H9 (cell line): ENCODE results near the gene DLG1. TPM values are rescaled to one million over a fixed set of nuclear protein-coding genes. Genes with fewer than 3 reads are reported as not detected.

Source experiments
- DNase-seq: peaks from one replicate; pipeline ENCODE4 v3.0.0-alpha.2; 2017
- H2AFZ ChIP-seq: one replicate; pipeline ENCODE4 v1.6.1; 2013; ENCODE audit warnings: mild to moderate bottlenecking, low read length, control low read depth, moderate library complexity
- H2AK5ac ChIP-seq: 2 replicates; pipeline ENCODE4 v1.6.1; 2013; ENCODE audit warnings: low read length, control low read depth, mixed read lengths; ENCODE audit not compliant: insufficient read length
- H2BK120ac ChIP-seq: one replicate; pipeline ENCODE4 v1.6.1; 2013; ENCODE audit warnings: low read depth, mild to moderate bottlenecking, low read length, control low read depth, inconsistent platforms; ENCODE audit not compliant: poor library complexity, severe bottlenecking
- H2BK12ac ChIP-seq: 2 replicates; pipeline ENCODE4 v1.6.1; 2013; ENCODE audit warnings: low read length, control low read depth, mixed read lengths, low read depth; ENCODE audit not compliant: insufficient read length
- H2BK15ac ChIP-seq: 2 replicates; pipeline ENCODE4 v1.6.1; 2013; ENCODE audit warnings: low read depth, low read length, control low read depth
- H2BK20ac ChIP-seq: one replicate; pipeline ENCODE4 v1.6.1; 2013; ENCODE audit warnings: low read depth, mild to moderate bottlenecking, low read length, control low read depth, inconsistent platforms; ENCODE audit not compliant: poor library complexity, severe bottlenecking
- H2BK5ac ChIP-seq: 2 replicates; pipeline ENCODE4 v1.6.1; 2013; ENCODE audit warnings: low read length, control low read depth, mixed read lengths; ENCODE audit not compliant: insufficient read length
- H3K14ac ChIP-seq: 2 replicates; pipeline ENCODE4 v1.6.1; 2013; ENCODE audit warnings: low read length, control low read depth; ENCODE audit not compliant: insufficient read depth
- H3K18ac ChIP-seq: 2 replicates; pipeline ENCODE4 v1.6.1; 2013; ENCODE audit warnings: low read depth, mild to moderate bottlenecking, mixed read lengths, low read length, control low read depth; ENCODE audit not compliant: insufficient read length
- H3K23ac ChIP-seq: 2 replicates; pipeline ENCODE4 v1.6.1; 2013; ENCODE audit warnings: low read length, control low read depth, mixed read lengths, low read depth; ENCODE audit not compliant: insufficient read length
- H3K23me2 ChIP-seq: 2 replicates; pipeline ENCODE4 v1.6.1; 2013; ENCODE audit warnings: low read depth, mild to moderate bottlenecking, mixed read lengths, low read length, control low read depth; ENCODE audit not compliant: insufficient read length, poor library complexity, severe bottlenecking
- H3K27ac ChIP-seq: 2 replicates; pipeline ENCODE4 v1.5.1; 2013; ENCODE audit warnings: low read length, control low read depth, mixed read lengths, low read depth; ENCODE audit not compliant: insufficient read length
- H3K27me3 ChIP-seq: 2 replicates; pipeline ENCODE4 v1.6.1; 2013; ENCODE audit warnings: low read length, control low read depth, inconsistent platforms; ENCODE audit not compliant: insufficient read depth
- H3K4ac ChIP-seq: 2 replicates; pipeline ENCODE4 v1.6.1; 2013; ENCODE audit warnings: low read depth, mild to moderate bottlenecking, control low read depth, inconsistent platforms, low read length, moderate library complexity
- H3K4me1 ChIP-seq: 2 replicates; pipeline ENCODE4 v1.6.1; 2013; ENCODE audit warnings: low read length, control low read depth, inconsistent platforms; ENCODE audit not compliant: insufficient read depth
- H3K4me2 ChIP-seq: 2 replicates; pipeline ENCODE4 v1.6.1; 2013; ENCODE audit warnings: low read length, control low read depth, mixed read lengths; ENCODE audit not compliant: insufficient read length, insufficient read depth
- H3K56ac ChIP-seq: 2 replicates; pipeline ENCODE4 v1.6.1; 2013; ENCODE audit warnings: low read depth, mild to moderate bottlenecking, mixed read lengths, low read length, control low read depth; ENCODE audit not compliant: insufficient read length
- H3K79me1 ChIP-seq: 2 replicates; pipeline ENCODE4 v1.6.1; 2013; ENCODE audit warnings: low read depth, mild to moderate bottlenecking, moderate library complexity, low read length, control low read depth, inconsistent platforms; ENCODE audit not compliant: insufficient read depth, poor library complexity, severe bottlenecking
- H3K79me2 ChIP-seq: 2 replicates; pipeline ENCODE4 v1.6.1; 2013; ENCODE audit warnings: low read length, control low read depth, inconsistent platforms; ENCODE audit not compliant: insufficient read depth
- H3K9ac ChIP-seq: 2 replicates; pipeline ENCODE4 v1.6.1; 2013; ENCODE audit warnings: low read length, control low read depth, mixed read lengths; ENCODE audit not compliant: insufficient read length; ENCODE audit errors: extremely low read depth
- H3K9me3 ChIP-seq: one replicate; pipeline ENCODE4 v1.6.1; 2013; ENCODE audit warnings: low read depth, low read length, inconsistent platforms; ENCODE audit not compliant: control insufficient read depth
- H3T11ph ChIP-seq: one replicate; pipeline ENCODE4 v1.6.1; 2013; ENCODE audit warnings: mild to moderate bottlenecking, low read length, control low read depth, inconsistent platforms
- H4K20me1 ChIP-seq: one replicate; pipeline ENCODE4 v1.6.1; 2013; ENCODE audit not compliant: control insufficient read depth, insufficient read length, insufficient read depth
- H4K5ac ChIP-seq: 2 replicates; pipeline ENCODE4 v1.6.1; 2013; ENCODE audit warnings: low read depth, mild to moderate bottlenecking, mixed read lengths, low read length, control low read depth; ENCODE audit not compliant: insufficient read length
- H4K8ac ChIP-seq: replicated peaks from 2 replicates; pipeline ENCODE4 v1.6.1; 2013; ENCODE audit warnings: low read length, control low read depth, mixed read lengths, low read depth; ENCODE audit not compliant: insufficient read length
- H4K91ac ChIP-seq: 2 replicates; pipeline ENCODE4 v1.6.1; 2013; ENCODE audit warnings: low read depth, mild to moderate bottlenecking, moderate library complexity, mixed read lengths, low read length, control low read depth; ENCODE audit not compliant: insufficient read length
- H3K27ac Mint-ChIP-seq, 3 experiments: 2 replicates in 2 of 3; 3 replicates in 1 of 3; pipeline ENCODE4 v1.8.0; 2020 to 2021; ENCODE audit warnings: mixed read lengths in 3 of 3, mild to moderate bottlenecking in 1 of 3, moderate library complexity in 1 of 3
- H3K27me3 Mint-ChIP-seq: 2 replicates; pipeline ENCODE4 v1.8.0; 2021; ENCODE audit warnings: low read depth, mild to moderate bottlenecking, moderate library complexity, mixed read lengths
- H3K36me3 Mint-ChIP-seq, 3 experiments: 2 replicates in 2 of 3; 3 replicates in 1 of 3; pipeline ENCODE4 v1.8.0; 2020 to 2021; ENCODE audit warnings: low read depth in 3 of 3, mixed read lengths in 3 of 3; ENCODE audit not compliant: insufficient read depth in 1 of 3
- H3K4me1 Mint-ChIP-seq, 2 experiments: 2 replicates each; pipeline ENCODE4 v1.8.0; 2020; ENCODE audit warnings: mixed read lengths in 2 of 2
- H3K4me3 Mint-ChIP-seq, 2 experiments: 2 replicates in 1 of 2; 3 replicates in 1 of 2; pipeline ENCODE4 v1.8.0; 2020 to 2021; ENCODE audit warnings: mild to moderate bottlenecking in 2 of 2, mixed read lengths in 2 of 2, moderate library complexity in 1 of 2
- H3K9me3 Mint-ChIP-seq, 2 experiments: 2 replicates in 1 of 2; 3 replicates in 1 of 2; pipeline ENCODE4 v1.8.0; 2020; ENCODE audit warnings: mild to moderate bottlenecking in 2 of 2, mixed read lengths in 2 of 2, moderate library complexity in 1 of 2
- WGBS: extraction: QIAGEN DNeasy Blood & Tissue Kit; methylation state at CpG from one replicate; pipeline ENCODE4 v1.1.7; 2013; ENCODE audit warnings: missing lambda C conversion rate, low lambda C conversion rate, mixed read lengths; ENCODE audit not compliant: insufficient read length; ENCODE audit errors: extremely low coverage; 5-methylcytosine and 5-hydroxymethylcytosine counted together
- total RNA-seq: library from RNA; stranded (reverse); gene quantifications from 2 replicates; pipeline ENCODE4 v1.2.1, GENCODE V29; 2021
- TF ChIP-seq, protein P1 (sequence below): fragments of 200-600 bp; sonication (generic); conservative IDR thresholded peaks from 3 replicates; pipeline ENCODE4 v1.8.0; 2021; ENCODE audit warnings: antibody characterized with exemption, mild to moderate bottlenecking

Gene DLG1
- total RNA-seq, 1 experiment from 2014 or later: 84.1 TPM

DNA sequence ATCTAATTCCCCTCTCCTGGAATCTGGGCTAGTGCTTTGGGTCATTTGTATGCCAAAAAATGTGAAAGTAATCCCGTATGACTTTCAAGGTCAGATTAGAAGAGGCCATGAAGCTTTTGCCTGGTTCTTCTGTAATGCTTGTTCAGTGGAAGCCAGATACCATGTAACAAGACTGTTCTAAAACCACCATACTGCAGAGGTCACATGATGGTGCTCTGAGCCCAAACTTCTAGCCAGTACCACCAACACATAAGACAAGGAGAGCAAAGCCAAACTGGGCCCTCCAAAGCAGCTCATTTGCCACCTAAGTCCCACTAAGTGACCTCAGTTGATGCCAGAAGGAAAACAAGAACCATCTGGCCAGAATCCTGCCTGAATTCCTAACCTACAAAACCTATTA lies 204.5 kb downstream of the DLG1 start:
- Histone ChIP-seq H4K91ac (no peak overlapping the region), H4K20me1 (no peaks in the 10 kb centered on the region)
- H3K36me3 Mint-ChIP-seq: peaks cover 0 to 8% (median 7%) of the 10 kb centered on the region in 3 experiments; a peak in 5 of 7 replicates

More for the DNA sequence above, 204.5 kb downstream of the DLG1 start:
- H3K9me3 ChIP-seq: no peaks in the 10 kb centered on the region
- no peak overlapping the region for H4K8ac ChIP-seq
- DNase-seq: no peak
- no peaks in the 10 kb centered on the region for H3K23me2 ChIP-seq
- Mint-ChIP-seq H3K9me3 (no peaks in the 10 kb centered on the region), H3K27ac (peak overlapping the region; percentile 30 to 72 (median 40); a peak in 1 of 7 replicates), H3K4me3 (no peak overlapping the region), H3K27me3 (no peaks in the 10 kb centered on the region), H3K4me1 (no peaks in the 10 kb centered on the region; a peak in 1 of 4 replicates)
- no peak overlapping the region for H2BK12ac ChIP-seq
- no peaks in the 10 kb centered on the region for H3K79me2 ChIP-seq
- no peak overlapping the region for H3K18ac ChIP-seq
- TF ChIP-seq, protein P1, sequence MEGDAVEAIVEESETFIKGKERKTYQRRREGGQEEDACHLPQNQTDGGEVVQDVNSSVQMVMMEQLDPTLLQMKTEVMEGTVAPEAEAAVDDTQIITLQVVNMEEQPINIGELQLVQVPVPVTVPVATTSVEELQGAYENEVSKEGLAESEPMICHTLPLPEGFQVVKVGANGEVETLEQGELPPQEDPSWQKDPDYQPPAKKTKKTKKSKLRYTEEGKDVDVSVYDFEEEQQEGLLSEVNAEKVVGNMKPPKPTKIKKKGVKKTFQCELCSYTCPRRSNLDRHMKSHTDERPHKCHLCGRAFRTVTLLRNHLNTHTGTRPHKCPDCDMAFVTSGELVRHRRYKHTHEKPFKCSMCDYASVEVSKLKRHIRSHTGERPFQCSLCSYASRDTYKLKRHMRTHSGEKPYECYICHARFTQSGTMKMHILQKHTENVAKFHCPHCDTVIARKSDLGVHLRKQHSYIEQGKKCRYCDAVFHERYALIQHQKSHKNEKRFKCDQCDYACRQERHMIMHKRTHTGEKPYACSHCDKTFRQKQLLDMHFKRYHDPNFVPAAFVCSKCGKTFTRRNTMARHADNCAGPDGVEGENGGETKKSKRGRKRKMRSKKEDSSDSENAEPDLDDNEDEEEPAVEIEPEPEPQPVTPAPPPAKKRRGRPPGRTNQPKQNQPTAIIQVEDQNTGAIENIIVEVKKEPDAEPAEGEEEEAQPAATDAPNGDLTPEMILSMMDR: no peak
- H2BK120ac ChIP-seq: no peak overlapping the region
- H2AK5ac ChIP-seq: no peak overlapping the region
- H3K4me1 ChIP-seq: no peaks in the 10 kb centered on the region
- no peak overlapping the region for H2BK15ac ChIP-seq
- H2AFZ ChIP-seq: no peak overlapping the region
- H3K23ac ChIP-seq: no peak overlapping the region
- H3K14ac ChIP-seq: no peak overlapping the region
- no peak overlapping the region for H3K9ac ChIP-seq
- no peak overlapping the region for H3K4me2 ChIP-seq
- no peaks in the 10 kb centered on the region for H3K79me1 ChIP-seq
- no peak overlapping the region for H4K5ac ChIP-seq
- peak overlapping the region; percentile 61 for H2BK5ac ChIP-seq
- no peak overlapping the region for H3K56ac ChIP-seq
- H3T11ph ChIP-seq: no peak overlapping the region
- H3K4ac ChIP-seq: no peak overlapping the region
- no CpG with 5 or more reads among the region's 1 CpG for WGBS
- H3K27me3 ChIP-seq: no peaks in the 10 kb centered on the region
- H2BK20ac ChIP-seq: no peak overlapping the region
- H3K27ac ChIP-seq: no peak overlapping the region
